ENCODE data around the gene NCAM1.

- TF ChIP-seq BHLHE40 (IDR thresholded peaks at IDR 0.05; ENCODE audit: borderline replicate concordance) (no peak), FOXM1 (IDR thresholded peaks at IDR 0.05; ENCODE audit: borderline replicate concordance) (no peak), ELF4 (IDR thresholded peaks at IDR 0.05) (no peak), NFRKB (IDR thresholded peaks at IDR 0.05) (no peak), SP1 (IDR thresholded peaks at IDR 0.05) (no peak), FOXK2 (IDR thresholded peaks at IDR 0.05) (no peak)
These were observed 326.6 kb downstream of the NCAM1 start for GRCh38 chr11:113287801-113288200.
